ENCODE measurements around the gene TTC23. TPM values are rescaled to one million over a fixed set of nuclear protein-coding genes. Genes with fewer than 3 reads are reported as not detected.

Gene TTC23
- total RNA-seq, result 11.4 and 12.1 TPM in 2 replicates

GRCh38 chr15:99249270-99249841, at the start of gene TTC23:
TSS of gene TTC23 (minus strand) at chr15:99249581. CDS start at chr15:99228712, 20,869 bp downstream.
- peak; percentile 78 for DNase-seq (ENCODE audit: low read depth)
- no peak for TF ChIP-seq CTCF (conservative IDR thresholded peaks at IDR 0.05; ENCODE audit: low read depth, low read length)
- peak within 1 kb of the TSS; percentile 69 for H3K4me3 ChIP-seq (ENCODE audit: low read depth, low read length)

GRCh38 chr15:99296386-99296785, 47.0 kb upstream of the TTC23 start:
- DNase-seq (ENCODE audit: low read depth), result no peak
- TF ChIP-seq CTCF (conservative IDR thresholded peaks at IDR 0.05; ENCODE audit: low read depth, low read length), result no peak
- no peak overlapping the region for H3K4me3 ChIP-seq (ENCODE audit: low read depth, low read length)

DNA sequence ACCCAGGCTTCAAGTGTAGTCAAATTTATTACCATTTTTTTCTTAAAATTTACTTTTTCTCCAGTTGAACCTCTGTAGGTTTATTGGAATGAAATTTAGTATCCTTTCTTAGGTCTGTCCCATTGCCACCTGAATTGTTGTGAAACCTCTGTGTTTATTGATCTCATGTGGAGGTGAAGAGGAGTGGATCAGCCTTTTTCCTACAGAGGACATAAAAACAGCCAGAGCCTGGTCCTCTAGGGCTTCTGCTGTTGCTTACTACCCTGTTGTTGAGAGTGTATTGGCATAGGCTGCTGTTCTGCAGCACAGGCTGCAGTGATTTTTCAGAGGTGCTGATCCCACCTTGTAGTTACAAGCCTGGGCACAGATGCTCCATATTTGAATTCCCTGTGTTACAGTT, 46.5 kb upstream of the TTC23 start:
- no peak for DNase-seq (ENCODE audit: low read depth)
- no peak overlapping the region for H3K4me3 ChIP-seq (ENCODE audit: low read depth, low read length)
- no peak for TF ChIP-seq CTCF (conservative IDR thresholded peaks at IDR 0.05; ENCODE audit: low read depth, low read length)

DNA sequence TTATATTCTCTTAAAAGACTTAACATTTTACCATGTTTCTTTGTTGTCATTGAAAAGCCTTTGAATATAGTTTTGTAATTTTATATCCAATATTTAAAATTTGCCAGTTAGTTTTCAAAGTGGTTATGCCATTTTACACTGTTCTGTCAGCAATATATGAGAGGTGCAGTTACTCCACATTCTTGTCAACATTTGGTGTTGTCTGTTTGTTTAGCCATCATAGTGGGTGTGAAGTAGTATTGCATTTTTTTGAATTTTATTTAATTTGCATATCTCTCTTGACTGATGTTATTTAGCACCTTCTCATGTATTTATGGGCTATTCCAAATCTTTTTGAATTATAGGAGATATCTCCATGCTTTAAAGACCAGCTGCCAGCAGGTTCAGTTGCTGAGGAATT, 42.3 kb upstream of the TTC23 start:
- no peak overlapping the region for H3K4me3 ChIP-seq (ENCODE audit: low read depth, low read length)
- TF ChIP-seq CTCF (conservative IDR thresholded peaks at IDR 0.05; ENCODE audit: low read depth, low read length), result no peak
- DNase-seq (ENCODE audit: low read depth), result no peak

DNA sequence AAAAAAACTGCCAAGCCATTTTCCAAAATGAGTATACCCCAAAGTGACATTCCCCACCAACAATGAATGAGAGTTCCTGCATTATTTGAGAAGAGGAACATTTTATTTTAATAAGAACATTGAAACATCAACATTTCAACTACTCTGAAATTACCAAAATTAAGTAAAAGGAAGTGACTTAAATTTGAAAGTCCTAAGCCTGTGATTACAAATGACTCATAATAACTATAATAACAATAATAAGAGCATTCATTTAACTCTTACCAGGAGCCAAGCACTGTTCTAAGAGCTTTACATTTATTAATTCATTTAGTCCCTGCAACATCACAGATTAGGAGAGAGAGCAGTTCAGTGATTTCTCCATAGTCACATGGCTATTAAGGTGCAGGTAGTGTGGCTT, 34.3 kb upstream of the TTC23 start:
- DNase-seq (ENCODE audit: low read depth), result no peak
- no peak for TF ChIP-seq CTCF (conservative IDR thresholded peaks at IDR 0.05; ENCODE audit: low read depth, low read length)
- H3K4me3 ChIP-seq (ENCODE audit: low read depth, low read length), result no peak overlapping the region

GRCh38 chr15:99282586-99282985, 33.2 kb upstream of the TTC23 start:
- no peak for DNase-seq (ENCODE audit: low read depth)
- TF ChIP-seq CTCF (conservative IDR thresholded peaks at IDR 0.05; ENCODE audit: low read depth, low read length), result no peak
- H3K4me3 ChIP-seq (ENCODE audit: low read depth, low read length), result no peak overlapping the region

DNA sequence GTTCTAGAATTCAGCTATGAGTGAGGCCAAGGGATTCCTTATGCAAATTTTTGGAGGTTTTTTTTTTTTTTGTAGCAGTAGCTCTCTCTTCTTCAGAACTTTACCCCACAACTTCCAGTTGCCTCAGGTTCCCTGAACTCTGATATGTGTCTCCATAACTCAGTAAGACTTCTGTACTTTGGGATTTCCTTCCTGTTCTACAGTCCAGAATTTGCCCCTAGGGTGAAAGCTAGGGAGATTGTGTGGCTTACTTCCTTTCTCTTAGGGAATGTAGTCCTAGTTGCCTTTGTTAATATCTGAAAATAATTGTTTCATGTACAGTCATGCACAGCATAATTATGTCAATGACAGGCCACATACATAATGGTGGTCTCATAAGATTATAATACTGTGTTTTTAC, 32.7 kb upstream of the TTC23 start:
- no peak for TF ChIP-seq CTCF (conservative IDR thresholded peaks at IDR 0.05; ENCODE audit: low read depth, low read length)
- DNase-seq (ENCODE audit: low read depth), result no peak
- no peak overlapping the region for H3K4me3 ChIP-seq (ENCODE audit: low read depth, low read length)
